Stomach smooth muscle (tissue), 2 donors: ENCODE measurements around the gene SDK2.

Experiments used
- H3K27ac ChIP-seq: one replicate; pipeline ENCODE4 v1.7.0; 2013; ENCODE audit warnings: mild to moderate bottlenecking, low read length, inconsistent platforms
- H3K27me3 ChIP-seq, 2 donors: one replicate each; pipeline ENCODE4 v1.7.0; 2013; ENCODE audit warnings: low read length in 2 of 2; ENCODE audit not compliant: insufficient read depth in 2 of 2, control insufficient read depth in 1 of 2
- H3K36me3 ChIP-seq, 2 donors: one replicate each; pipeline ENCODE4 v1.7.0; 2013; ENCODE audit warnings: low read length in 2 of 2; ENCODE audit not compliant: control insufficient read depth in 2 of 2, insufficient read depth in 2 of 2
- H3K4me1 ChIP-seq: one replicate; pipeline ENCODE4 v1.7.0; 2013; ENCODE audit warnings: low read length; ENCODE audit not compliant: control insufficient read depth, insufficient read depth
- H3K4me3 ChIP-seq, 2 donors: one replicate each; pipeline ENCODE4 v1.7.0; 2013; ENCODE audit warnings: low read length in 2 of 2
- H3K9ac ChIP-seq, 2 donors: one replicate each; pipeline ENCODE4 v1.7.0; 2013; ENCODE audit warnings: low read length in 2 of 2, mild to moderate bottlenecking in 1 of 2
- H3K9me3 ChIP-seq, 2 donors: one replicate each; pipeline ENCODE4 v1.7.0; 2013; ENCODE audit warnings: low read length in 2 of 2; ENCODE audit not compliant: control insufficient read depth in 2 of 2
- donor health status: healthy.
- donor health status: Pancreatic carcinoma.

Gene SDK2

GRCh38 chr17:73588301-73588846, 55.9 kb downstream of the SDK2 start:
- peaks cover 0 to 3% of the 10 kb centered on the region in 2 donors for H3K27me3 ChIP-seq
- no peak overlapping the region for H3K27ac ChIP-seq
- no peaks in the 10 kb centered on the region for H3K4me1 ChIP-seq
- H3K9me3 ChIP-seq, result no peaks in the 10 kb centered on the region
- H3K36me3 ChIP-seq, result no peaks in the 10 kb centered on the region
- no peak overlapping the region for H3K9ac ChIP-seq
- no peak overlapping the region for H3K4me3 ChIP-seq

- Histone ChIP-seq H3K36me3 (no peaks in the 10 kb centered on the region), H3K4me3 (no peak overlapping the region), H3K4me1 (no peaks in the 10 kb centered on the region), H3K27me3 (peaks cover 0 to 3% of the 10 kb centered on the region in 2 donors), H3K9me3 (no peaks in the 10 kb centered on the region), H3K27ac (no peak overlapping the region), H3K9ac (no peak overlapping the region)
These were observed 57.2 kb downstream of the SDK2 start for GRCh38 chr17:73586921-73587602.

- H3K27me3 ChIP-seq, result no peaks in the 10 kb centered on the region
- no peak overlapping the region for H3K9ac ChIP-seq
These were observed 57.9 kb downstream of the SDK2 start for GRCh38 chr17:73586275-73586832.

GRCh38 chr17:73585583-73585982, 58.7 kb downstream of the SDK2 start:
- Histone ChIP-seq H3K9me3 (no peaks in the 10 kb centered on the region), H3K9ac (no peak overlapping the region), H3K27ac (no peak overlapping the region), H3K4me3 (no peak overlapping the region), H3K4me1 (no peaks in the 10 kb centered on the region), H3K27me3 (no peaks in the 10 kb centered on the region), H3K36me3 (no peaks in the 10 kb centered on the region)

More at GRCh38 chr17:73586275-73586832, 57.9 kb downstream of the SDK2 start:
- Histone ChIP-seq H3K9me3 (no peaks in the 10 kb centered on the region), H3K27ac (no peak overlapping the region), H3K36me3 (no peaks in the 10 kb centered on the region), H3K4me1 (no peaks in the 10 kb centered on the region), H3K4me3 (no peak overlapping the region)

GRCh38 chr17:73584987-73585386, 59.3 kb downstream of the SDK2 start:
- Histone ChIP-seq H3K27ac (no peak overlapping the region), H3K4me1 (no peaks in the 10 kb centered on the region), H3K27me3 (no peaks in the 10 kb centered on the region), H3K9ac (no peak overlapping the region), H3K9me3 (no peaks in the 10 kb centered on the region), H3K4me3 (no peak overlapping the region), H3K36me3 (no peaks in the 10 kb centered on the region)

GRCh38 chr17:73584049-73584448, 60.2 kb downstream of the SDK2 start:
- Histone ChIP-seq H3K27me3 (no peaks in the 10 kb centered on the region), H3K36me3 (no peaks in the 10 kb centered on the region), H3K27ac (no peak overlapping the region), H3K9me3 (no peaks in the 10 kb centered on the region), H3K4me3 (no peak overlapping the region), H3K4me1 (no peaks in the 10 kb centered on the region), H3K9ac (no peak overlapping the region)

GRCh38 chr17:73582821-73583220, 61.4 kb downstream of the SDK2 start:
- Histone ChIP-seq H3K4me1 (no peaks in the 10 kb centered on the region), H3K9ac (no peak overlapping the region), H3K4me3 (no peak overlapping the region), H3K27me3 (no peaks in the 10 kb centered on the region), H3K27ac (no peak overlapping the region), H3K9me3 (no peaks in the 10 kb centered on the region), H3K36me3 (no peaks in the 10 kb centered on the region)

- Histone ChIP-seq H3K9ac (no peak overlapping the region), H3K27me3 (no peaks in the 10 kb centered on the region), H3K4me3 (no peak overlapping the region), H3K4me1 (no peaks in the 10 kb centered on the region), H3K9me3 (no peaks in the 10 kb centered on the region), H3K36me3 (no peaks in the 10 kb centered on the region), H3K27ac (no peak overlapping the region)
These were observed 61.9 kb downstream of the SDK2 start for GRCh38 chr17:73582359-73582758.

- no peak overlapping the region for H3K4me3 ChIP-seq
- no peaks in the 10 kb centered on the region for H3K36me3 ChIP-seq
- H3K9ac ChIP-seq, result no peak overlapping the region
- H3K9me3 ChIP-seq, result no peaks in the 10 kb centered on the region
- H3K27me3 ChIP-seq, result peaks cover 0 to under 1% of the 10 kb centered on the region in 2 donors
- no peaks in the 10 kb centered on the region for H3K4me1 ChIP-seq
- no peak overlapping the region for H3K27ac ChIP-seq
These were observed 62.9 kb downstream of the SDK2 start for GRCh38 chr17:73581379-73581778.

- Histone ChIP-seq H3K4me3 (no peak overlapping the region), H3K36me3 (no peaks in the 10 kb centered on the region), H3K27ac (no peak overlapping the region), H3K4me1 (no peaks in the 10 kb centered on the region), H3K27me3 (peaks cover 0 to 8% of the 10 kb centered on the region in 2 donors), H3K9me3 (no peaks in the 10 kb centered on the region), H3K9ac (no peak overlapping the region)
These were observed 64.1 kb downstream of the SDK2 start for GRCh38 chr17:73580073-73580710.
